Stomach (tissue), 4 donors: ENCODE measurements around the gene ELMO1.

Source experiments
- EP300 ChIP-seq: sonication (generic); formaldehyde crosslinking; IDR thresholded peaks from one replicate; pipeline ENCODE4 v1.6.1; 2017; ENCODE audit warnings: antibody characterized with exemption
- POLR2A ChIP-seq, 4 donors: fragments of 450-650 bp; IDR thresholded peaks; one replicate each; pipeline ENCODE4 v1.6.1; 2016; ENCODE audit warnings: antibody characterized with exemption in 4 of 4, control low read depth in 2 of 4, mild to moderate bottlenecking in 1 of 4, moderate library complexity in 1 of 4
- POLR2AphosphoS5 ChIP-seq, 3 donors: sonication (generic); formaldehyde crosslinking; IDR thresholded peaks; one replicate each; pipeline ENCODE4 v1.6.1; 2016; ENCODE audit warnings: antibody characterized with exemption in 3 of 3
- TF ChIP-seq, protein P1 (sequence below), 7 experiments: fragments of 450-650 bp in 4 of 7; fragments of 200-600 bp in 3 of 7; sonication (generic) in 3 of 7; IDR thresholded peaks; one replicate each; pipeline ENCODE4 v1.5.1; 2016 to 2019; ENCODE audit warnings: antibody characterized with exemption in 7 of 7, control low read depth in 2 of 7, mild to moderate bottlenecking in 1 of 7

- no peak for TF ChIP-seq POLR2A (IDR thresholded peaks at IDR 0.05)
- TF ChIP-seq, protein P1, sequence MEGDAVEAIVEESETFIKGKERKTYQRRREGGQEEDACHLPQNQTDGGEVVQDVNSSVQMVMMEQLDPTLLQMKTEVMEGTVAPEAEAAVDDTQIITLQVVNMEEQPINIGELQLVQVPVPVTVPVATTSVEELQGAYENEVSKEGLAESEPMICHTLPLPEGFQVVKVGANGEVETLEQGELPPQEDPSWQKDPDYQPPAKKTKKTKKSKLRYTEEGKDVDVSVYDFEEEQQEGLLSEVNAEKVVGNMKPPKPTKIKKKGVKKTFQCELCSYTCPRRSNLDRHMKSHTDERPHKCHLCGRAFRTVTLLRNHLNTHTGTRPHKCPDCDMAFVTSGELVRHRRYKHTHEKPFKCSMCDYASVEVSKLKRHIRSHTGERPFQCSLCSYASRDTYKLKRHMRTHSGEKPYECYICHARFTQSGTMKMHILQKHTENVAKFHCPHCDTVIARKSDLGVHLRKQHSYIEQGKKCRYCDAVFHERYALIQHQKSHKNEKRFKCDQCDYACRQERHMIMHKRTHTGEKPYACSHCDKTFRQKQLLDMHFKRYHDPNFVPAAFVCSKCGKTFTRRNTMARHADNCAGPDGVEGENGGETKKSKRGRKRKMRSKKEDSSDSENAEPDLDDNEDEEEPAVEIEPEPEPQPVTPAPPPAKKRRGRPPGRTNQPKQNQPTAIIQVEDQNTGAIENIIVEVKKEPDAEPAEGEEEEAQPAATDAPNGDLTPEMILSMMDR (IDR thresholded peaks at IDR 0.05) = no peak
- TF ChIP-seq POLR2AphosphoS5 (IDR thresholded peaks at IDR 0.05) = no peak
- TF ChIP-seq EP300 = no peak
These were observed 504.9 kb downstream of the ELMO1 start for GRCh38 chr7:36943591-36944435.
